SU-DHL-6 (cell line): ENCODE data around the gene METAP1.
"Not testable (repeated sequence)": the region's sequence is repeated elsewhere in the genome, so short reads cannot be mapped to it uniquely, and the experiment has no call there.

Source experiments
- H2AFZ ChIP-seq: fragments of 200-600 bp; sonication (generic); 2 replicates; pipeline ENCODE4 v1.6.1; 2014; ENCODE audit warnings: low read depth, mild to moderate bottlenecking, moderate library complexity, mixed read lengths, antibody characterized with exemption, low read length; ENCODE audit not compliant: severe bottlenecking
- H3F3A ChIP-seq: fragments of 200-600 bp; shearing (Covaris generic); 2 replicates; pipeline ENCODE4 v1.6.0; 2016; ENCODE audit warnings: antibody characterized with exemption, mild to moderate bottlenecking; ENCODE audit not compliant: insufficient read depth
- H3K27ac ChIP-seq: fragments of 200-600 bp; sonication (generic); 2 replicates; pipeline ENCODE4 v1.5.1; 2016; ENCODE audit warnings: low read depth, mild to moderate bottlenecking, low read length, moderate library complexity, mixed read lengths
- H3K27me3 ChIP-seq: fragments of 200-600 bp; sonication (generic), shearing (Covaris generic); 2 replicates; pipeline ENCODE4 v1.6.0; 2014; ENCODE audit warnings: mild to moderate bottlenecking, low read length
- H3K36me3 ChIP-seq: fragments of 200-600 bp; sonication (generic); 2 replicates; pipeline ENCODE4 v1.6.1; 2014; ENCODE audit warnings: mild to moderate bottlenecking, low read length, mixed read lengths
- H3K4me2 ChIP-seq: fragments of 300-600, 200-600 bp; shearing (Covaris generic), sonication (generic); 2 replicates; pipeline ENCODE4 v1.6.0; 2014; ENCODE audit warnings: low read length, low read depth, mild to moderate bottlenecking; ENCODE audit not compliant: poor library complexity, severe bottlenecking
- H3K4me3 ChIP-seq: fragments of 200-600 bp; sonication (generic); 2 replicates; pipeline ENCODE4 v1.5.1; 2014; ENCODE audit warnings: antibody characterized with exemption, low read length, mild to moderate bottlenecking, mixed read lengths; ENCODE audit not compliant: insufficient read depth, poor library complexity, severe bottlenecking
- H3K79me2 ChIP-seq: fragments of 200-600 bp; sonication (generic); 2 replicates; pipeline ENCODE4 v1.6.1; 2014; ENCODE audit warnings: mild to moderate bottlenecking, low read length, moderate library complexity; ENCODE audit not compliant: insufficient read depth
- H3K9ac ChIP-seq: fragments of 200-600 bp; sonication (generic); 2 replicates; pipeline ENCODE4 v1.7.0; 2014; ENCODE audit warnings: mild to moderate bottlenecking, low read length
- H3K9me2 ChIP-seq: fragments of 200-600 bp; sonication (generic); replicated peaks from 2 replicates; pipeline ENCODE4 v1.6.1; 2014; ENCODE audit warnings: low read length; ENCODE audit not compliant: insufficient read depth
- H3K9me3 ChIP-seq: fragments of 200-600 bp; sonication (generic); 2 replicates; pipeline ENCODE4 v1.6.1; 2014; ENCODE audit warnings: low read length, mixed read lengths; ENCODE audit not compliant: insufficient read depth
- H4K20me1 ChIP-seq: fragments of 200-600 bp; sonication (generic); 2 replicates; pipeline ENCODE4 v1.6.1; 2014; ENCODE audit warnings: low read depth, mild to moderate bottlenecking, antibody characterized with exemption, low read length, moderate library complexity, mixed read lengths
- EZH2phosphoT487 ChIP-seq: fragments of 200-600 bp; sonication (generic), shearing (Covaris generic); conservative IDR thresholded peaks from 2 replicates; pipeline ENCODE4 v1.6.1; 2018; ENCODE audit warnings: mild to moderate bottlenecking, antibody characterized with exemption, low read length, moderate library complexity, mixed read lengths
- TF ChIP-seq, protein P1 (sequence below): fragments of 200-600 bp; sonication (generic); IDR thresholded peaks from one replicate; pipeline ENCODE4 v1.5.1; 2017; ENCODE audit warnings: antibody characterized with exemption, mild to moderate bottlenecking, low read length, moderate library complexity; ENCODE audit not compliant: insufficient read depth, poor library complexity, severe bottlenecking

METAP1 gene

DNA sequence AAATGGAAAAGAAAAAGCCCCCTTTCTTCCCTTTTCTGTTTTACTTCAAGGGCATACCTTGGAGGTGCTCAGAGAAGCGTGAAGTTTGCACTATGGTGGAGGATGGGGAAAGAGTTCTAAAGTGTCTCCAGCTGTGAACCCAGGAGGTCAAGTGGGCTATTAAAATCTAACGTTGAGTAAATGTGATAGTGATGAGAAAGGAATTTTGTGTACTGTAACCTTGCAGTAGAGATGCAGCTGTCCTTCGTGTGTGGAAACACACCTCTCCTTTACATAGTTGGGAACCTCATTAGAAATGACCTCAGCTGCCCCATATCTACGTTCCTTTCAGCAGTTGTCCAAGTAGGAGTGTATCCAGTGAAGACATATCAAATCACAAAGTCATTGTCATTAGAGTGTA is 66.6 kb downstream of the METAP1 start:
- Histone ChIP-seq H3K4me3 (no peak overlapping the region), H3K27ac (no peak overlapping the region), H3K79me2 (no peaks in the 10 kb centered on the region), H3K9ac (no peak overlapping the region), H2AFZ (no peak overlapping the region), H3K27me3 (no peaks in the 10 kb centered on the region), H4K20me1 (no peaks in the 10 kb centered on the region), H3F3A (no peaks in the 10 kb centered on the region), H3K9me2 (no peaks in the 10 kb centered on the region), H3K36me3 (no peaks in the 10 kb centered on the region), H3K9me3 (no peaks in the 10 kb centered on the region), H3K4me2 (no peak overlapping the region)
- TF ChIP-seq EZH2phosphoT487: no peak
- TF ChIP-seq, protein P1, sequence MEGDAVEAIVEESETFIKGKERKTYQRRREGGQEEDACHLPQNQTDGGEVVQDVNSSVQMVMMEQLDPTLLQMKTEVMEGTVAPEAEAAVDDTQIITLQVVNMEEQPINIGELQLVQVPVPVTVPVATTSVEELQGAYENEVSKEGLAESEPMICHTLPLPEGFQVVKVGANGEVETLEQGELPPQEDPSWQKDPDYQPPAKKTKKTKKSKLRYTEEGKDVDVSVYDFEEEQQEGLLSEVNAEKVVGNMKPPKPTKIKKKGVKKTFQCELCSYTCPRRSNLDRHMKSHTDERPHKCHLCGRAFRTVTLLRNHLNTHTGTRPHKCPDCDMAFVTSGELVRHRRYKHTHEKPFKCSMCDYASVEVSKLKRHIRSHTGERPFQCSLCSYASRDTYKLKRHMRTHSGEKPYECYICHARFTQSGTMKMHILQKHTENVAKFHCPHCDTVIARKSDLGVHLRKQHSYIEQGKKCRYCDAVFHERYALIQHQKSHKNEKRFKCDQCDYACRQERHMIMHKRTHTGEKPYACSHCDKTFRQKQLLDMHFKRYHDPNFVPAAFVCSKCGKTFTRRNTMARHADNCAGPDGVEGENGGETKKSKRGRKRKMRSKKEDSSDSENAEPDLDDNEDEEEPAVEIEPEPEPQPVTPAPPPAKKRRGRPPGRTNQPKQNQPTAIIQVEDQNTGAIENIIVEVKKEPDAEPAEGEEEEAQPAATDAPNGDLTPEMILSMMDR: no peak

DNA sequence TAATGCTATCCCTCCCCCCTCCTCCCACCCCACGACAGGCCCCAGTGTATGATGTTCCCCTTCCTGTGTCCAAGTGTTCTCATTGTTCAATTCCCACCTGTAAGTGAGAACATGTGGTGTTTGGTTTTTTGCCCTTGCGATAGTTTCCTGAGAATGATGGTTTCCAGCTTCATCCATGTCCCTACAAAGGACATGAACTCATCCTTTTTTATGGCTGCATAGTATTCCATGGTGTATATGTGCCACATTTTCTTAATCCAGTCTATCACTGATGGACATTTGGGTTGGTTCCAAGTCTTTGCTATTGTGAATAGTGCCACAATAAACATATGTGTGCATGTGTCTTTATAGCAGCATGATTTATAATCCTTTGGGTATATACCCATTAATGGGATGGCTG is 70.0 kb downstream of the METAP1 start:
- not testable (repeated sequence) for H3K4me2 ChIP-seq, H3K9ac ChIP-seq, H3K27me3 ChIP-seq, H3K36me3 ChIP-seq, H3K79me2 ChIP-seq, H3F3A ChIP-seq, H4K20me1 ChIP-seq, H2AFZ ChIP-seq, H3K9me3 ChIP-seq, H3K9me2 ChIP-seq, H3K4me3 ChIP-seq, H3K27ac ChIP-seq

DNA sequence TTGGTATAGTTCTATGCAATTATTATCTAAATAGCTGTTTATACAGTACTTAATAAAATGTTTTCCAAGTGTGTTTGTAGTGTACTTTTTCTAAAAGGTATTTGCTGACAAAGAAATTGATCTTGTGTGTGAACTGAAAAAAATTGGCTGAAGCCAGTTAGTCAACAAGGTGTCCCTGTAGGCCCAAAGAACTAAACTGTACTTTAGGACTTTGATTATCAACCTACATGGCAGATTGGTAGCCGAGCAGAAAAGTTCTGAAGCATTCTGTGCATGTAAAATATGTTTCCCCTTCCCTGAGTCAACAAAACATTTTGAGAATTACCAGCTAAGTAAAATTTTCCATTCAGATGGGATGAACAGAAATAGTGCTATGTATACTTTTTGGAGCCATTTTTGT is 72.1 kb downstream of the METAP1 start:
- Histone ChIP-seq H4K20me1 (no peaks in the 10 kb centered on the region), H3K79me2 (no peaks in the 10 kb centered on the region), H3F3A (no peaks in the 10 kb centered on the region), H3K9me3 (no peaks in the 10 kb centered on the region), H3K27me3 (no peaks in the 10 kb centered on the region), H3K36me3 (no peaks in the 10 kb centered on the region), H3K27ac (no peak overlapping the region), H3K4me3 (no peak overlapping the region), H2AFZ (no peak overlapping the region), H3K9me2 (no peaks in the 10 kb centered on the region), H3K4me2 (no peak overlapping the region), H3K9ac (no peak overlapping the region)
- TF ChIP-seq, protein P1: no peak
- no peak for TF ChIP-seq EZH2phosphoT487

DNA sequence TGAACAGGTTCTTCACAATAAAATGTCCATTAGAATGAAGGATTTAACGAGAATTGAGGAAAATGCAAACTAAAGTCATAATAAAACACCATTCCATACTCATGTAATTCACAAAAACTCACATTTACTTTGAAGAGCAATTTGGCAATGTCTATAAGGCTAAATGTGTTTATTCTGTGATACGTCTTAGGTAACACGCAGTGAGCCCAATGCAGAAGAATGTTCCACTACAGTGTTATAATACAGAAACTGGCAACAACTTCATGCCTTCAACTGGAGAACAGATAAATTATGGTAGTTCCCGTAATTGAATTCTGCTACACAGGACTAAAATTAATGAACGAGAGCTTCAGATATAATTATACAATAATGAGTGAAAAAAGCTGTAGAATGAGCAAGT is 75.6 kb downstream of the METAP1 start:
- no peaks in the 10 kb centered on the region for H3K9me2 ChIP-seq
- no peak overlapping the region for H3K27ac ChIP-seq
- no peak overlapping the region for H3K4me3 ChIP-seq
- H4K20me1 ChIP-seq: no peaks in the 10 kb centered on the region
- H3K4me2 ChIP-seq: no peak overlapping the region
- TF ChIP-seq EZH2phosphoT487: no peak
- no peaks in the 10 kb centered on the region for H3K79me2 ChIP-seq
- no peaks in the 10 kb centered on the region for H3K9me3 ChIP-seq
- no peak overlapping the region for H2AFZ ChIP-seq
- H3K9ac ChIP-seq: no peak overlapping the region
- no peaks in the 10 kb centered on the region for H3F3A ChIP-seq
- no peaks in the 10 kb centered on the region for H3K27me3 ChIP-seq
- no peaks in the 10 kb centered on the region for H3K36me3 ChIP-seq
